ENCODE measurements around the gene STRN3.

The STRN3 gene

DNA sequence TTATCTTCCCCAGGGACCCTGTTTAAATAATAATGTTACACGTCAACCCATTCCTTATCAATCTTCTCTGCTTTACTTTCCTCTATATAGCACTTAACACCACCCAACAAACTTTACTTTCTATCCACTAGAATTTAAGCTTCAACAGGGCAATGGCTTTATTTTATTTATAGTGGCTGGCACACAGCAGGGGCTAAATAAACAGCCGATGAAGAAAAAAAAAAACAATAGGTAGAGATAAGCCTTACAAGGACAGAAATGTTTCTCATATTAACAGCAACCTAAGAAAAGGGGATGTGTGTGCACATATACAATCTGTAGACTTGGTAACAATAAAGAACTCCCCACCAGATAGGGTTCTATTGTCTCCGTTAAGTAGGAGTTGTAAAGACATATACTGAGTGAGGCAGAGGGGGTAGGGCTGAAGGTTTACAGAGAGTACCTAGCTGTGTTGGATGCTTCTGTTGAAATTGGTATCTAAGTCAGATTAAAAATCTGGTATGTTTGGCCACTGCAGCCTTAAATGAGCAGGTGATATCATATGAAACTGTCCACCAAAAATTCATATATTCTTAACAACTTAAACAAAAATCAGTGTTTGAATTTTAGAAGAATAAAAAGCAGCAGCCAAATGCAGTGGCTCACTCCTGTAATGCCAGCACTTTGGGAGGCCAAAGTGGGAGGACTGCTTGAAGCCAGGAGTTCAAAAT lies 25.4 kb downstream of the STRN3 start:
- DNase-seq (ENCODE audit: extremely low read depth, low read depth): no peak
- H3K4me3 ChIP-seq (replicated peaks; ENCODE audit: low read depth, low read length): no peak overlapping the region
- TF ChIP-seq, protein P1, sequence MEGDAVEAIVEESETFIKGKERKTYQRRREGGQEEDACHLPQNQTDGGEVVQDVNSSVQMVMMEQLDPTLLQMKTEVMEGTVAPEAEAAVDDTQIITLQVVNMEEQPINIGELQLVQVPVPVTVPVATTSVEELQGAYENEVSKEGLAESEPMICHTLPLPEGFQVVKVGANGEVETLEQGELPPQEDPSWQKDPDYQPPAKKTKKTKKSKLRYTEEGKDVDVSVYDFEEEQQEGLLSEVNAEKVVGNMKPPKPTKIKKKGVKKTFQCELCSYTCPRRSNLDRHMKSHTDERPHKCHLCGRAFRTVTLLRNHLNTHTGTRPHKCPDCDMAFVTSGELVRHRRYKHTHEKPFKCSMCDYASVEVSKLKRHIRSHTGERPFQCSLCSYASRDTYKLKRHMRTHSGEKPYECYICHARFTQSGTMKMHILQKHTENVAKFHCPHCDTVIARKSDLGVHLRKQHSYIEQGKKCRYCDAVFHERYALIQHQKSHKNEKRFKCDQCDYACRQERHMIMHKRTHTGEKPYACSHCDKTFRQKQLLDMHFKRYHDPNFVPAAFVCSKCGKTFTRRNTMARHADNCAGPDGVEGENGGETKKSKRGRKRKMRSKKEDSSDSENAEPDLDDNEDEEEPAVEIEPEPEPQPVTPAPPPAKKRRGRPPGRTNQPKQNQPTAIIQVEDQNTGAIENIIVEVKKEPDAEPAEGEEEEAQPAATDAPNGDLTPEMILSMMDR (IDR thresholded peaks at IDR 0.05; ENCODE audit: low read depth, low read length, missing control alignments): no peak

DNA sequence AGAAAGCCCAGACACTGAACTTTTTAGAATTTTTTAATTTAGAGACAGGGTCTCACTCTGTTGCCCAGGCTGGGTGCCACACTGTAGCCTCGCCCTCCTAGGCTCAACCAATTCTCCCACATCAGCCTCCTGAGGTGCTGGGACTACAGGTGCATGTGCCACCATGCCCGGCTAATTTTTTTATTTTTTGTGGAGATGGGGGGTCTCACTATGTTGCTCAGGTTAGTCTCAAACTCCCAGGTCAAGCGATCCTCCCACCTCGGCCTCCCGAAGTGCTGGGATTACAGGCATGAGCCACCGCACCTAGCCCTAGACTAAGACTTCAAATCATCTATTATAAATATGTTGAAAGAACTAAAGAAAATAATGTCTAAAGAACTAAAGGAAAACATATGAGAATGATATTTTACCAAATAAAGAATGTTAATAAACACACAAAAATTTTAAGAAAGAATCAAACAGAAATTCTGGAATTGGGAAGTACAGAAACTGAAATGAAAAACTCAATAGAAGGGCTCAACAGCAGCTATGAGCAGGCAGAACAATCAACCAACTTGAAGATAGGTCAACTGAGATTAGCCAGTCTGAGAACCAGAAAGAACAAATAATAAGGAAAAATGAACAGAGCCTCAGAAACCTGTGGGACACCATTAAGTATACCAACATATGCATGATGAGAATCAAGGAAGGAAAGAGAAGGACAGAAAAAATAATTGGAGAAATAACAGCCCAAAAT lies 27.0 kb downstream of the STRN3 start:
- H3K4me3 ChIP-seq (replicated peaks; ENCODE audit: low read depth, low read length): no peak overlapping the region
- TF ChIP-seq, protein P1 (IDR thresholded peaks at IDR 0.05; ENCODE audit: low read depth, low read length, missing control alignments): no peak
- DNase-seq (ENCODE audit: extremely low read depth, low read depth): no peak

DNA sequence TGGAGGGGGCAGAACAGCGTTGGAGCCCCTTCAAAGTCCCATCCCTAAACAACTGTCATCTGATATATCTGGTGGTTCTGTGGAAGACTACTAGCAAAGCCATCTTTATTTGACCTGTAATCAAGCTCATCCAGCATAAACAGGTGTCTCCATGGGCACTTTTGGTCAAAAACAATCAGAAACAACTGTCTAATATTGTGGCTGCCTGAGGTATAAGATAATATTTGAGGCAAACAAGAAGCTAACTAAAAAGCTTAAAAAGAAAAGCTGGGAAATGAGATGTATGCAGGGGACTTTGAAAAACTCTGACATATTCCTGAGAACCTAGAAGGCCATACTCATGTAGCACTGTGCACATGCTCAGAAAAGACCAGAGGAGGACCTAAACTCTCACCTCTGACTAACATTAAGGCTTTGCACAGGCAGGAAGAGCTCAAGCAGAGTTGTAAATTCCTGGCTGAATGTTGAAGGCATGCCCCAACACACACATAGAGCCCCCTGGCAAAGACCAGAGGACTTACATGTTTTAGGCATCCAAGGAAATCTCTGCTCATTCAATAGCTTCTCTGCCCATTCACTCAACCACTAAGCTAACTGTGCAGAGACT lies 28.0 kb downstream of the STRN3 start:
- DNase-seq (ENCODE audit: extremely low read depth, low read depth): no peak
- TF ChIP-seq, protein P1 (IDR thresholded peaks at IDR 0.05; ENCODE audit: low read depth, low read length, missing control alignments): no peak
- H3K4me3 ChIP-seq (replicated peaks; ENCODE audit: low read depth, low read length): no peak overlapping the region

DNA sequence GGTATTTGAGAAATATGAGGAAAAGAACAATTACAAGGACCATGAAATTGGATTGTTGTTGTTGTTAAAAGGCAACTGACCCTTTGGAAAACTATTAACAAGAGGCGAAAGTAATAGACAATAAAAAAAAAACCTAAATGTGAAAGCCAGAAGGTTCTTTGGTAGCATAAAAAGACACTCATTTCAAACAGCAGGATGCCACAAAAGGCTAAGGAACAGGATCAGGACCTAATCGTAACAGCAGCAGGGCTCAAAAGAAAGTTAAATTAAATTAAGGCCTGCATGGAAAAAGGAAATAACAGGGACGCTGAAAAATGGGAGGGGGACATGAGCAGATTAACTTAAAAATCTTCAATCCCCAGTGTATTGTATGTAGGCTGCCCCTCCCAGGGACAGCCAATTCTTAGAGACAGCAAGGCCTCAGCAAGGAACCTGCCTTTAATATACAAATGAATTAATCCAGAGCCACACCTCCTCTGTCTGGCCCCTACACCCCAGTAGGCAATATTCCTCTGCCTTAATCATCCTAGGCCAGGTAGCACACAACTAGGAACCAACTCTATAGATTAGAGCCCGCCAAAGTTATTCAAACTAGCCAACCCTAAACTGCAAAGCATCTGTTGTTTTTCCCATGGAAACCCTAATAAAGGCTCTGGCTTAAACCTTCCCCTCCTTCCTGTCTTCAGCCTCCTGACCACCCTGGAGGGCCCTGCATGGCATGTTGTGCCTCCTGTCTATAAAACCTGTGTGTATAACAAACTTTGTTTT lies 29.1 kb downstream of the STRN3 start:
- no peak for DNase-seq (ENCODE audit: extremely low read depth, low read depth)
- H3K4me3 ChIP-seq (replicated peaks; ENCODE audit: low read depth, low read length): no peak overlapping the region
- TF ChIP-seq, protein P1 (IDR thresholded peaks at IDR 0.05; ENCODE audit: low read depth, low read length, missing control alignments): no peak

DNA sequence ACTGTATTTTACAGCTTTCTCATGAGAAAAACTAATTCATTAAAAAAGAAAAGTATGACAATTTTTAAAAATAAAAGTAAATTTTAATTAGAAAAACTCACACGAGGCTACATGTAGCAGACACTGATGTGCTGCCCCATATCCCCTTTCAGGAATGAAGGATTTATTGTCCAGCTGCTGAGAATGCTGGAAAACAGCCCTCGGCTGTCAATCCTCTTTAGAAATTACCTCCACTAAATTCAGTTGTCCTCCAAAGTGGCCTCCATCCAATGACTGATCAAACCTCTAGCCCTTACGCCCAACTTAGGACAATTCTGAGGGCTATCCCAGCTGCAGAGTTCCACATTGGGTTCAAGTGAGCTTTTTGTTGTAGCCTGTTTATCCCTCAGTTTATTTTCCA lies 30.5 kb downstream of the STRN3 start:
- TF ChIP-seq, protein P1 (IDR thresholded peaks at IDR 0.05; ENCODE audit: low read depth, low read length, missing control alignments): no peak
- DNase-seq (ENCODE audit: extremely low read depth, low read depth): no peak
- no peak overlapping the region for H3K4me3 ChIP-seq (replicated peaks; ENCODE audit: low read depth, low read length)

All from HFF-Myc (cell line).